CD4-positive, CD25-positive, alpha-beta regulatory T cell (primary cell): ENCODE data around the gene PRM1. TPM values are rescaled to one million over a fixed set of nuclear protein-coding genes. Genes with fewer than 3 reads are reported as not detected.
A peak's percentile ranks its signal among the peaks of the same experiment; 100 is the strongest.

Experiments
- ATAC-seq, 2 donors: fragments of 150-1000 bp; cut with Tn5 transposase; one replicate each; pipeline ENCODE4 v1.10.0; 2021; ENCODE audit warnings: low read depth in 2 of 2, moderate number of reproducible peaks in 2 of 2, moderate library complexity in 1 of 2
- DNase-seq, 3 donors: peaks; one replicate each; pipeline versions ENCODE4 v3.0.0 to v3.0.0-alpha.2; 2012 to 2022; ENCODE audit warnings: mixed read lengths in 1 of 3
- H3K27ac ChIP-seq: one replicate; pipeline ENCODE4 v1.7.0; 2013; ENCODE audit warnings: mild to moderate bottlenecking, low read length; ENCODE audit not compliant: insufficient read depth, poor library complexity, severe bottlenecking
- H3K27me3 ChIP-seq: one replicate; pipeline ENCODE4 v1.7.0; 2013; ENCODE audit warnings: low read length; ENCODE audit not compliant: control insufficient read depth, insufficient read depth
- H3K36me3 ChIP-seq: one replicate; pipeline ENCODE4 v1.7.0; 2013; ENCODE audit warnings: mild to moderate bottlenecking, low read length, moderate library complexity; ENCODE audit not compliant: control insufficient read depth, insufficient read depth
- H3K4me1 ChIP-seq: 2 replicates; pipeline ENCODE4 v1.7.0; 2013; ENCODE audit warnings: mild to moderate bottlenecking, low read length; ENCODE audit not compliant: insufficient read depth, control insufficient read depth, poor library complexity, severe bottlenecking
- H3K4me3 ChIP-seq: one replicate; pipeline ENCODE4 v1.7.0; 2013; ENCODE audit warnings: low read depth, mild to moderate bottlenecking, low read length, moderate library complexity
- H3K9me3 ChIP-seq, 2 experiments: 1 replicate in 1 of 2; 2 replicates in 1 of 2; pipeline ENCODE4 v1.7.0; 2013; ENCODE audit warnings: low read length in 2 of 2, mild to moderate bottlenecking in 1 of 2, moderate library complexity in 1 of 2; ENCODE audit not compliant: control insufficient read depth in 2 of 2
- H3K27ac Mint-ChIP-seq, 3 donors: one replicate each; pipeline ENCODE4 v1.8.0; 2020 to 2022; ENCODE audit warnings: mild to moderate bottlenecking in 3 of 3, mixed read lengths in 3 of 3, moderate library complexity in 2 of 3
- H3K27me3 Mint-ChIP-seq: one replicate; pipeline ENCODE4 v1.8.0; 2022; ENCODE audit warnings: mild to moderate bottlenecking, mixed read lengths
- H3K36me3 Mint-ChIP-seq: one replicate; pipeline ENCODE4 v1.8.0; 2020; ENCODE audit warnings: mixed read lengths
- H3K4me1 Mint-ChIP-seq, 4 donors: one replicate each; pipeline ENCODE4 v1.8.0; 2020 to 2022; ENCODE audit warnings: mixed read lengths in 4 of 4, mild to moderate bottlenecking in 1 of 4
- H3K4me3 Mint-ChIP-seq, 4 donors: one replicate each; pipeline ENCODE4 v1.8.0; 2020 to 2022; ENCODE audit warnings: mild to moderate bottlenecking in 4 of 4, mixed read lengths in 4 of 4, moderate library complexity in 3 of 4
- H3K9me3 Mint-ChIP-seq, 7 donors: one replicate each; pipeline ENCODE4 v1.8.0; 2020 to 2022; ENCODE audit warnings: mixed read lengths in 7 of 7, mild to moderate bottlenecking in 3 of 7, moderate library complexity in 2 of 7
- polyA plus RNA-seq, 4 donors: library from polyadenylated mRNA; unstranded; fragments of 300-500 nt; fragmentation: Illumina TruSeq; gene quantifications; one replicate each; pipeline ENCODE4 v1.2.3, GENCODE V29; 2021
- total RNA-seq: library from RNA; stranded (reverse); gene quantifications from one replicate; pipeline ENCODE4 v1.2.3, GENCODE V29; 2022

Gene PRM1
- total and polyA plus RNA-seq, 5 donors from 2014 or later, result not detected

DNA sequence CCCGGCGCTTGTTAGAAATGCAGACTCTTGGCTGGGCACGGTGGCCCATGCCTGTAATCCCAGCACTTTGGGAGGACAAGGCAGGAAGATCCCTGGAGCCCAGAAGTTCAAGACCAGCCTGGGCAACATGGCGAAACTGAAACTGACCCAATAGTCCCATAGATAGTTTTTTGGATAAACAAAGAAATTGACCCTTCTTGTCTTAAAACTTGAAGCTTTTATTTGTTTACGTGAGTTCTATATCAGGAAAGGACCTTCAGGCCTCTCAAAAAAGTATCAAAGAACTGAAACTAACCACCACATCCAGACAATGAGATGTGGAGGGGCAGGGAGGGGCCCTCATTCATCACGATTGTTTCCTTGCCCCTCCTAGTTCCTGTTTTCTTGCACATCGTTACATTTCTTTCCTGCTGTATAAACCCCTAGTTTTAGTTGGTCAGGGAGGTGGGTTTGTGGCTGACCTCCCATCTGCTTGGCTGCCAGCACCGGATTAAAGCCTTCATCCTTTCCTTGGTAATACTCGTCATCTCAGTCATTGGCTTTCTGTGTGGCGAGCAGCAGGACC, 29.9 kb upstream of the PRM1 start:
- Histone ChIP-seq H3K27me3 (no peaks in the 10 kb centered on the region), H3K4me3 (peak overlapping the region; percentile 62), H3K36me3 (no peaks in the 10 kb centered on the region), H3K4me1 (peaks cover 43% of the 10 kb centered on the region), H3K9me3 (no peaks in the 10 kb centered on the region), H3K27ac (peak overlapping the region; percentile 48)
- peak overlapping the region; percentile 84 to 92 (median 90) for H3K27ac Mint-ChIP-seq
- peak overlapping the region in 3 of 4 donors; percentile 76 to 86 (median 86) for H3K4me3 Mint-ChIP-seq
- peak; percentile 63 to 76 for ATAC-seq
- peaks cover 0 to 40% (median 21%) of the 10 kb centered on the region in 4 donors for H3K4me1 Mint-ChIP-seq
- peaks cover 4% of the 10 kb centered on the region for H3K27me3 Mint-ChIP-seq
- H3K9me3 Mint-ChIP-seq, result no peaks in the 10 kb centered on the region
- H3K36me3 Mint-ChIP-seq, result no peaks in the 10 kb centered on the region
- DNase-seq, result peak in 2 of 3 donors; percentile 70 to 88

DNA sequence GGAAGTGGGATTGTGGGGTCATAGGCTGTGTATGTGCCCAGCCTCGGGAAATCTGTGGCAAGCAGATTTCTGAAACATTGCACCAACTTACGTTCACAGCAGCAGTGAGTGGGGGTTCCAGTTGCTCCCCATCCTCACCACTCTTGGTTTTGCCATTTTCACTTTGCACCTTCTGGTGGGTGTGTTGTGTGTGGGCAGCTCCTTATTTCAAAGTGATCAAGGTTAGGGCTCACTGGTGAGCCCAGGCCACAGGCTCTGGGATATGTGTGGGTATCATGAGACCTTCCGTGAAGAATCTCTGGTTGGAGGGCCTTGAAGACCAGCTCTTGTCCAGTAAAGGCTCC, 29.5 kb upstream of the PRM1 start:
- no peaks in the 10 kb centered on the region for H3K9me3 Mint-ChIP-seq

GRCh38 chr16:11309895-11310633, 28.9 kb upstream of the PRM1 start:
- Histone ChIP-seq H3K36me3 (no peaks in the 10 kb centered on the region), H3K4me1 (peaks cover 43% of the 10 kb centered on the region), H3K4me3 (no peak overlapping the region), H3K9me3 (no peaks in the 10 kb centered on the region), H3K27me3 (no peaks in the 10 kb centered on the region), H3K27ac (no peak overlapping the region)
- H3K4me3 Mint-ChIP-seq, result no peak overlapping the region
- H3K27ac Mint-ChIP-seq, result peak overlapping the region; percentile 26 to 90 (median 53)
- ATAC-seq, result no peak
- peak in 1 of 3 donors; percentile 37 for DNase-seq
- no peaks in the 10 kb centered on the region for H3K36me3 Mint-ChIP-seq
- H3K27me3 Mint-ChIP-seq, result peaks cover 4% of the 10 kb centered on the region
- H3K4me1 Mint-ChIP-seq, result peaks cover 0 to 40% (median 19%) of the 10 kb centered on the region in 4 donors
- no peaks in the 10 kb centered on the region for H3K9me3 Mint-ChIP-seq

More for the DNA sequence above, 29.5 kb upstream of the PRM1 start:
- Mint-ChIP-seq H3K27ac (peak overlapping the region; percentile 26 to 92 (median 90)), H3K4me1 (peaks cover 0 to 40% (median 19%) of the 10 kb centered on the region in 4 donors), H3K36me3 (no peaks in the 10 kb centered on the region), H3K27me3 (peaks cover 4% of the 10 kb centered on the region), H3K4me3 (peak overlapping the region in 3 of 4 donors; percentile 76 to 86 (median 86))
- Histone ChIP-seq H3K27ac (peak overlapping the region; percentile 48), H3K4me3 (peak overlapping the region; percentile 62), H3K4me1 (peaks cover 43% of the 10 kb centered on the region), H3K9me3 (no peaks in the 10 kb centered on the region), H3K27me3 (no peaks in the 10 kb centered on the region), H3K36me3 (no peaks in the 10 kb centered on the region)
- DNase-seq (no peak), ATAC-seq (no peak)

GRCh38 chr16:11308493-11309283, 27.6 kb upstream of the PRM1 start:
- Histone ChIP-seq H3K4me1 (peaks cover 43% of the 10 kb centered on the region), H3K9me3 (no peaks in the 10 kb centered on the region), H3K27ac (no peak overlapping the region), H3K27me3 (no peaks in the 10 kb centered on the region), H3K4me3 (no peak overlapping the region), H3K36me3 (no peaks in the 10 kb centered on the region)
- no peak for ATAC-seq
- Mint-ChIP-seq H3K27me3 (peaks cover 4% of the 10 kb centered on the region), H3K36me3 (no peaks in the 10 kb centered on the region), H3K9me3 (no peaks in the 10 kb centered on the region), H3K4me1 (peaks cover 0 to 40% (median 17%) of the 10 kb centered on the region in 4 donors), H3K4me3 (no peak overlapping the region), H3K27ac (peak overlapping the region in 2 of 3 donors; percentile 85 to 90)
- DNase-seq, result no peak

DNA sequence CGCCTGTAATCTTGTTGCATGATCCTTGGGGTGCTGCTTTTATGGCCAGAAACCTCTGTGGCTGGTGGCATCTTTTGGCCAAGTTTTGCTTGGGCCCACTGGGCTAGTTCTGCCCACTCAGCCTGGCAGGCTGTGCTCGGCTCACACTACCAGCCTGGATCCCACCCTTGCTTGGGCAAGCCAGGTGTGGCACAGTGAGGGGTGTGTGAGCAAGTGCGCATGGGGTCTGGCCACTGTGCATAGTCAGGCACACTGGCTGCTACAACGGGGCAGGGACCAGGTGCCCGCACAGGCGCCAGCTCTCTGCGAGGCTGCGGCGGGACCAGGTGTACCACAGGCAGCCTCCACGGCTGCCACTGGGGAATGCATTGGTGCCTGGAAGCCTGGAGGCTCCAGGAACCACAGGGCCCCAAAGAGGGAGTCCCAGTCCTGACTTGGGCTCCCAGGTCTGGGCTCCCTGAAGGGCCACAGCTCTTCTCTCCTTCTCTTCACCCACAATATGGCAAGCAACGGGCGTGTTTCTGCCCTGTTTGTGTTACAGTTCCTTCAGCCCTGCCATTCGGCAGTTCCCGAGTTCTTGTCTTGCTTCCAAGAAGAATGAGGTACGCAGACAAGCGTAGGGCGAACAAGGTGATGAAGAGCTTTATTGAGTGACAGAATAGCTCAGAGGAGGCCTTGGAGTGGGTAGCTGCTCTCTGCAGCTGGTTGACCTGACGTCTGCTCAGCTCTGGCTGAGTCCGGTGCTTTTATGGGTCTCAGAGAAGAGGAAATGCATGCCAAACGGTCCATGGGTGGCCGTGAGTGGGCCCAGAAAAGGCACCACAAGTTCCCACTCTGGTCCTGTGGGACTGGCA, 26.7 kb upstream of the PRM1 start:
- Mint-ChIP-seq H3K4me1 (peaks cover 0 to 32% (median 11%) of the 10 kb centered on the region in 4 donors), H3K27ac (peak overlapping the region in 1 of 3 donors; percentile 85), H3K9me3 (no peaks in the 10 kb centered on the region), H3K4me3 (peak overlapping the region in 1 of 4 donors; percentile 12), H3K27me3 (peaks cover 4% of the 10 kb centered on the region), H3K36me3 (no peaks in the 10 kb centered on the region)
- Histone ChIP-seq H3K4me1 (peaks cover 37% of the 10 kb centered on the region), H3K36me3 (no peaks in the 10 kb centered on the region), H3K4me3 (no peak overlapping the region), H3K27me3 (no peaks in the 10 kb centered on the region), H3K27ac (no peak overlapping the region), H3K9me3 (no peaks in the 10 kb centered on the region)
- DNase-seq (no peak), ATAC-seq (no peak)

DNA sequence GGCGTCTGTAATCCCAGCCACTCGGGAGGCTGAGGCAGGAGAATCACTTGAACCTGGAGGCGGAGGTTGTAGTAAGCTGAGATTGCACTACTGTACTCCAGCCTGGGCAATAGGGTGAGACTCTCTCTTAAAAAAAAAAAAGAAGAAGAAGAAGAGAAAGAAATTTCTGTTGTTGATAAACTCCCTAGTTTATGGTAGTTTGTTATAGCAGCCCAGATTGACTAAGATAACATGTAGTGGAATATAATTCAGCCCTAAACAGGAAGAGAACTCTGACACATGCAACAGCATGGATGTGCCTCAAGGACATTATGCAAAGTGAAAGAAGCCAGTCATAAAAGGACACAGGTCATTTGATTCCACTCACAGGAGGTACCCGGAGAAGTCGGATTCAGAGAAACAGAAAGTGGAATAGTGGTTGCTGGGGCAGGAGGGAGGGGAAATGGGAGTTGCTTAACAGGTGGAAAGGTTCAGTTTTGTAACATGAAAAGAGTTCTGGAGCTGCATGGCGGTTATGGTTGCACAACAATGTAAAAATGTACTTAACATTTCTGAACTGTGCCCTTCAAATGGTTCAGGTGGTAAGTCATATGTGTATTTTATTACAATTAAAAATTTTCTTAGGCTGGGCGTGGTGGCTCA, 26.0 kb upstream of the PRM1 start:
- Mint-ChIP-seq H3K4me3 (peak overlapping the region in 1 of 4 donors; percentile 0), H3K27me3 (peaks cover 4% of the 10 kb centered on the region), H3K4me1 (peaks cover 0 to 24% (median 9%) of the 10 kb centered on the region in 4 donors), H3K27ac (peak overlapping the region in 1 of 3 donors; percentile 74), H3K36me3 (no peaks in the 10 kb centered on the region), H3K9me3 (no peaks in the 10 kb centered on the region)
- no peaks in the 10 kb centered on the region for H3K36me3 ChIP-seq
- H3K9me3 ChIP-seq, result no peaks in the 10 kb centered on the region
- H3K27ac ChIP-seq, result no peak overlapping the region
- ATAC-seq (no peak), DNase-seq (no peak)
- H3K4me3 ChIP-seq, result no peak overlapping the region
- H3K27me3 ChIP-seq, result no peaks in the 10 kb centered on the region
- H3K4me1 ChIP-seq, result peaks cover 31% of the 10 kb centered on the region

GRCh38 chr16:11306381-11306780, 25.3 kb upstream of the PRM1 start:
- Histone ChIP-seq H3K36me3 (no peaks in the 10 kb centered on the region), H3K27me3 (no peaks in the 10 kb centered on the region), H3K9me3 (no peaks in the 10 kb centered on the region), H3K4me1 (peaks cover 24% of the 10 kb centered on the region), H3K27ac (no peak overlapping the region), H3K4me3 (no peak overlapping the region)
- ATAC-seq, result no peak
- H3K27ac Mint-ChIP-seq, result no peak overlapping the region
- peaks cover 0 to 18% (median 9%) of the 10 kb centered on the region in 4 donors for H3K4me1 Mint-ChIP-seq
- DNase-seq, result no peak
- H3K9me3 Mint-ChIP-seq, result no peaks in the 10 kb centered on the region
- peaks cover 4% of the 10 kb centered on the region for H3K27me3 Mint-ChIP-seq
- H3K36me3 Mint-ChIP-seq, result no peaks in the 10 kb centered on the region
- H3K4me3 Mint-ChIP-seq, result no peak overlapping the region
